ENCODE results near the gene BEND3.

DNA sequence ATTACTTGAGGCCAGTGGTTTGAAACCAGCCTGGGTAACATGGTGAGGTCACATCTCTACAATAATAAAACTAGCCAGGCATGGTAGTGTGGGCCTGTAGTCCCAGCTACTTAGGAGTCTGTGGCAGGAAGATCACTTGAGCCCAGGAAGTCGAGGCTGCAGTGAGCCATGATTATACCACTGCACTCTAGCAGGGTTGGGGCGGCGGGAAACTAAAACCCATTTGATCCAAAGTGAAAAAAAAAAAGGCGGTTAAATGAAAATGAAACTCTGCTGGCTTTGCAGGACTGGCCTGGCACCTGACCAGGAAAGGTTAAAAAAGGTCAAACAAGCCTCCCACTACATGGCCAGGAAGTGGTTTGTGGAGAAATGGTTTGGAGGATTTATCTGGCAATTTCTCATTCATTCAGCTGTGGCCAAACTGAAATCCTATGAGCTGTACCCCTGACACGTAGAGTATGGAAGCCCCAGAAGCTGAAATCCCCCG, 50.7 kb downstream of the BEND3 start:
- TF ChIP-seq, protein P1, sequence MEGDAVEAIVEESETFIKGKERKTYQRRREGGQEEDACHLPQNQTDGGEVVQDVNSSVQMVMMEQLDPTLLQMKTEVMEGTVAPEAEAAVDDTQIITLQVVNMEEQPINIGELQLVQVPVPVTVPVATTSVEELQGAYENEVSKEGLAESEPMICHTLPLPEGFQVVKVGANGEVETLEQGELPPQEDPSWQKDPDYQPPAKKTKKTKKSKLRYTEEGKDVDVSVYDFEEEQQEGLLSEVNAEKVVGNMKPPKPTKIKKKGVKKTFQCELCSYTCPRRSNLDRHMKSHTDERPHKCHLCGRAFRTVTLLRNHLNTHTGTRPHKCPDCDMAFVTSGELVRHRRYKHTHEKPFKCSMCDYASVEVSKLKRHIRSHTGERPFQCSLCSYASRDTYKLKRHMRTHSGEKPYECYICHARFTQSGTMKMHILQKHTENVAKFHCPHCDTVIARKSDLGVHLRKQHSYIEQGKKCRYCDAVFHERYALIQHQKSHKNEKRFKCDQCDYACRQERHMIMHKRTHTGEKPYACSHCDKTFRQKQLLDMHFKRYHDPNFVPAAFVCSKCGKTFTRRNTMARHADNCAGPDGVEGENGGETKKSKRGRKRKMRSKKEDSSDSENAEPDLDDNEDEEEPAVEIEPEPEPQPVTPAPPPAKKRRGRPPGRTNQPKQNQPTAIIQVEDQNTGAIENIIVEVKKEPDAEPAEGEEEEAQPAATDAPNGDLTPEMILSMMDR (conservative IDR thresholded peaks at IDR 0.05): no peak
- TF ChIP-seq ZFX (IDR thresholded peaks at IDR 0.05): no peak

Measured in C4-2B (cell line).